ENCODE measurements around the gene CDKN2AIP. TPM values are rescaled to one million over a fixed set of nuclear protein-coding genes. Genes with fewer than 3 reads are reported as not detected.

CDKN2AIP gene
- total and polyA plus RNA-seq, 9 donors, result 11.1 to 23.2 (median 18.7) TPM

DNA sequence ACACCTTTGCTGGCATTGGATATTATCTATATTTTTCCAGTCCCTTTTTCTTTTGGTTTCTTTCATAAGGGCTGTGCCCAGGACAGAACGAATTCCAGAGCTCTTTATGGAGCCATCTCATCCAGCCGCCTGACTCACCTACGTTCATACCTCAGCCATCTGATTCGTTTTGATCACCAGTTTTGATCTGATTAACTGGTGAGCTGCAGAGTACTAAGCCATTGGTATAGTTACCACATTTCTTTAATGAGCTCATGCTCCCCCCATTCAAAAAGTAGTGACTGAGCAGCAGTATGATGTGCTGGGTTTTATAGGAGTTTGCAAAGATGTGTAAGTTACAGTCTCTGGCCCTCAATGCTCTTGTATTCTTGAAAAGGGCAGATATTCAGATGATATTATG, 43.0 kb upstream of the CDKN2AIP start:
- DNase-seq, result no peak
- no peaks in the 10 kb centered on the region for H3K9me3 ChIP-seq (replicated peaks; ENCODE audit: control insufficient read depth, low read depth, low read length)
- WGBS (ENCODE audit: insufficient coverage), result no CpG with 5 or more reads among the region's 4 CpGs

DNA sequence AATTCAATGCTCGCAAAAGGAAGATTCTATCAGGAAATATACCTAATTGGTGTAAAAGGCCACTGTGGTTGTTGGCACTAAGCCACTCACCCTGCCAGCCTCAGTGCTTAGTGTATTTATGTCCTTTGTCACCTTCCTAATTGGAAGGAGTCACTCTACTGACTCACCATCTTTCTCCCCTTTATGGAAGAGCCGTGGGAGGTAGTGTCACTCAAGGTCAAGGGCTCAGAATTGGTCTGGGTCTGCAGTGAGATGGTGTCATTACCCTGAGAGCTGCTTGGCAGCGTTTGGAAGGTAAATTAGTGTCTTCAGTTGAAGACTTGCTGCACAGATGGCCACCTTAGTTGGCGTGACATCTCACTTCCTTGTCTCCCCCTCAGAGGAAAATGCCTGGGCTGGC, 41.7 kb upstream of the CDKN2AIP start:
- no peaks in the 10 kb centered on the region for H3K36me3 ChIP-seq (ENCODE audit: control insufficient read depth, insufficient read depth, low read length)
- peaks cover 43% of the 10 kb centered on the region for H3K4me1 ChIP-seq (ENCODE audit: control insufficient read depth, insufficient read depth, low read length)
- DNase-seq, result no peak
- H3K9me3 ChIP-seq (replicated peaks; ENCODE audit: control insufficient read depth, low read depth, low read length), result no peaks in the 10 kb centered on the region
- WGBS (ENCODE audit: insufficient coverage), result 100% methylated on average over 1 of the region's 4 CpGs
- H3K27me3 ChIP-seq (ENCODE audit: control insufficient read depth, insufficient read depth, low read length), result no peaks in the 10 kb centered on the region
- H3K27ac ChIP-seq (ENCODE audit: low read length), result peak overlapping the region; percentile 42
- no peak overlapping the region for H3K4me3 ChIP-seq (ENCODE audit: low read length)

More for the DNA sequence above, 43.0 kb upstream of the CDKN2AIP start:
- Histone ChIP-seq H3K4me3 (ENCODE audit: low read length) (no peak overlapping the region), H3K4me1 (ENCODE audit: control insufficient read depth, insufficient read depth, low read length) (peaks cover 45% of the 10 kb centered on the region), H3K27me3 (ENCODE audit: control insufficient read depth, insufficient read depth, low read length) (no peaks in the 10 kb centered on the region), H3K27ac (ENCODE audit: low read length) (peak overlapping the region; percentile 7), H3K36me3 (ENCODE audit: control insufficient read depth, insufficient read depth, low read length) (no peaks in the 10 kb centered on the region)

- H3K4me1 ChIP-seq (ENCODE audit: control insufficient read depth, insufficient read depth, low read length), result peaks cover 39% of the 10 kb centered on the region
- H3K9me3 ChIP-seq (replicated peaks; ENCODE audit: control insufficient read depth, low read depth, low read length), result no peaks in the 10 kb centered on the region
- H3K27me3 ChIP-seq (ENCODE audit: control insufficient read depth, insufficient read depth, low read length), result no peaks in the 10 kb centered on the region
- DNase-seq, result no peak
- no peak overlapping the region for H3K4me3 ChIP-seq (ENCODE audit: low read length)
- peak overlapping the region; percentile 62 for H3K27ac ChIP-seq (ENCODE audit: low read length)
- 72% methylated on average over 7 of the region's 9 CpGs for WGBS (ENCODE audit: insufficient coverage)
- H3K36me3 ChIP-seq (ENCODE audit: control insufficient read depth, insufficient read depth, low read length), result no peaks in the 10 kb centered on the region
These were observed 41.0 kb upstream of the CDKN2AIP start for GRCh38 chr4:183403486-183403885.

DNA sequence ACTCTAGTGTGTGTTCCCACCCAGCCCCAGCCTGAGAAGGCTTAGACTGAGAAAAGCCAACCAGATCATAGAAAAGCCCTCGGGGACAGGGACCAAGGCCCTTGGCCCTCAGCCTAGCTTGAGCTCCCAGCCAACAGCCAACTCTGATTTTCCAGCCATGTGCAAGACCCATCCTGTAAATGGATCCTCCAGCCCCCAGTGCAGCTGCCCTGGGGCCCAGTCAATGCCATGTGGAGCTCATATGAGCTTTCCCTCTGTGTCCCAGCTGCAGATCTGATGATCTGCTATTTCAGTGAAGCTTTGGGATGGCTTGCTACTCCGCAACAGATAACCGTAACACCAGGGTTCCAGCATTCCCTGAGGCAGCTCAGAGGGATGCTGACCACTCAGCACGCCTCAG, 40.5 kb upstream of the CDKN2AIP start:
- DNase-seq, result peak; percentile 69
- WGBS (ENCODE audit: insufficient coverage), result 42% methylated on average over 4 of the region's 4 CpGs

GRCh38 chr4:183405303-183405702, 39.1 kb upstream of the CDKN2AIP start:
- no peak overlapping the region for H3K4me3 ChIP-seq (ENCODE audit: low read length)
- no peaks in the 10 kb centered on the region for H3K9me3 ChIP-seq (replicated peaks; ENCODE audit: control insufficient read depth, low read depth, low read length)
- H3K27me3 ChIP-seq (ENCODE audit: control insufficient read depth, insufficient read depth, low read length), result no peaks in the 10 kb centered on the region
- 82% methylated on average over 8 of the region's 11 CpGs for WGBS (ENCODE audit: insufficient coverage)
- DNase-seq, result no peak
- H3K27ac ChIP-seq (ENCODE audit: low read length), result no peak overlapping the region
- H3K36me3 ChIP-seq (ENCODE audit: control insufficient read depth, insufficient read depth, low read length), result no peaks in the 10 kb centered on the region
- peaks cover 55% of the 10 kb centered on the region for H3K4me1 ChIP-seq (ENCODE audit: control insufficient read depth, insufficient read depth, low read length)

More for the DNA sequence above, 40.5 kb upstream of the CDKN2AIP start:
- H3K27ac ChIP-seq (ENCODE audit: low read length), result peak overlapping the region; percentile 62
- H3K4me1 ChIP-seq (ENCODE audit: control insufficient read depth, insufficient read depth, low read length), result peaks cover 42% of the 10 kb centered on the region
- H3K27me3 ChIP-seq (ENCODE audit: control insufficient read depth, insufficient read depth, low read length), result no peaks in the 10 kb centered on the region
- no peaks in the 10 kb centered on the region for H3K36me3 ChIP-seq (ENCODE audit: control insufficient read depth, insufficient read depth, low read length)
- H3K4me3 ChIP-seq (ENCODE audit: low read length), result no peak overlapping the region
- H3K9me3 ChIP-seq (replicated peaks; ENCODE audit: control insufficient read depth, low read depth, low read length), result no peaks in the 10 kb centered on the region

DNA sequence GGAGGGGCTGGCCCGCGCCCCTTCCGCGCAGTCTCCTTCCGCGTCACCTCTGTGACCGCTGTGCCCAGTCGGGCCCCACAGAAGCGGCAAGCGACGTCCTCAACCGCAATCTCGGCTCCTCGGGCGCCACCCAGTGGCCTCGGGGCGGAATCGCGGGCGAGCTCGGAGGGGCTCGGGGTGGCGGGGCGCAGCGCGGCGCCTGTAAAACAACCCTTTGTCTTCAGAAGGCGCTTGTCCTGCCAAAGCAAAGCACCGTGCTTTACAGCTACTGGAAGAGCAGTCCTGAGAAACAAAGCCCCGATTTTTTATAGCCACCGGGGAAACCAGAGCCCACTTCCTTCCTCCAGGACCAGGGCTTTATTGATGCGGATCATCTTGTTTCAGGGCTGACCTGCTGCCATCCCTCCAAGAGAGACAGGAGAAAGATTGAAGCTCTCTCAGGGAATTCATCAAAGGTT, 37.3 kb upstream of the CDKN2AIP start:
- under 1% methylated on average over 32 of the region's 32 CpGs for WGBS (ENCODE audit: insufficient coverage)

DNA sequence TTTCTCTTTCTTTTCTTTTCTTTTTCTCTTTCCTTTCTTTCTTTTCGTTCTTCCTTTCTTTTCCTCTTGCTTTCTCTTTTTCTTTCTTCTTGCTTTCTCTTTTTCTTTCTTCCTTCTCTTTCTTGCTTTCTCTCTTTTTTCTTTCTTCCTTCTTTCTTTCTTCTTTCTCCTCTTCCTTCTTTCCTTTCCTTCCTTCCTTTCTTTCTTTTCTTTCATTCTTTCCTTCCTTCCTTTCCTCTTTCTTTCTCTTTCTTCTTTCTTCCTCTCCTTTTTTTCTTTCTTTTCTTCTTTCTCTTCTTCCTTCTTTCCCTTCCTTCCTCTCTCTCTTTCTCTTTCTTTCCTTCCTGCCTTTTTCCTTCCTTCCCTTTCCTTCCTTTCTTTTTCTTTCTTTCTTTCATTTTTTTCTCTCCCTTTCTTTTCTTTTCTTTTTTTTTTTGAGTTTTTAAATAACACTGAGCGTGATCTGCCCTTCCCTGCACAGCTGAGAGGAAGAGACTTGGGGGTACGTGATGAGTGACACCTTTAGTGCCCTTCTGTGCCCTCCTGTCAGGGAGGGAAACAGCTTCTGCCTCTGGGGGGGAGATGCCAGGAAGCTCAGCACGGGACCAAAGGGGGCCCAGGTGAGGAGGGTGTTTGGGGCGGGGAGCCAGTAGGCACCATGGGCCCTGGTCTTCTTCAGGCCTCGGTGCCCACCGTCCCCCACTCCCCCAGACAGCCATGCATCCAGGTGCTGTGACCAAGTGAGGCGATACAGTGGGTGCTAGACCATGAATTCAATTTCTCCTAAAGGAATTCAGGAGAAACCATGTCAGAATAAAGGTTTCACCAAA, 36.6 kb upstream of the CDKN2AIP start:
- Histone ChIP-seq H3K4me3 (ENCODE audit: low read length) (peak overlapping the region; percentile 41), H3K4me1 (ENCODE audit: control insufficient read depth, insufficient read depth, low read length) (peaks cover 47% of the 10 kb centered on the region), H3K9me3 (replicated peaks; ENCODE audit: control insufficient read depth, low read depth, low read length) (no peaks in the 10 kb centered on the region), H3K36me3 (ENCODE audit: control insufficient read depth, insufficient read depth, low read length) (no peaks in the 10 kb centered on the region), H3K27ac (ENCODE audit: low read length) (peak overlapping the region; percentile 68), H3K27me3 (ENCODE audit: control insufficient read depth, insufficient read depth, low read length) (peaks cover 2% of the 10 kb centered on the region)
- DNase-seq, result no peak
- 79% methylated on average over 5 of the region's 8 CpGs for WGBS (ENCODE audit: insufficient coverage)

More for the DNA sequence above, 37.3 kb upstream of the CDKN2AIP start:
- peaks cover 2% of the 10 kb centered on the region for H3K27me3 ChIP-seq (ENCODE audit: control insufficient read depth, insufficient read depth, low read length)
- H3K36me3 ChIP-seq (ENCODE audit: control insufficient read depth, insufficient read depth, low read length), result no peaks in the 10 kb centered on the region
- peak overlapping the region; percentile 41 for H3K4me3 ChIP-seq (ENCODE audit: low read length)
- peaks cover 54% of the 10 kb centered on the region for H3K4me1 ChIP-seq (ENCODE audit: control insufficient read depth, insufficient read depth, low read length)
- H3K9me3 ChIP-seq (replicated peaks; ENCODE audit: control insufficient read depth, low read depth, low read length), result no peaks in the 10 kb centered on the region
- peak overlapping the region; percentile 68 for H3K27ac ChIP-seq (ENCODE audit: low read length)
- DNase-seq, result peak; percentile 90

DNA sequence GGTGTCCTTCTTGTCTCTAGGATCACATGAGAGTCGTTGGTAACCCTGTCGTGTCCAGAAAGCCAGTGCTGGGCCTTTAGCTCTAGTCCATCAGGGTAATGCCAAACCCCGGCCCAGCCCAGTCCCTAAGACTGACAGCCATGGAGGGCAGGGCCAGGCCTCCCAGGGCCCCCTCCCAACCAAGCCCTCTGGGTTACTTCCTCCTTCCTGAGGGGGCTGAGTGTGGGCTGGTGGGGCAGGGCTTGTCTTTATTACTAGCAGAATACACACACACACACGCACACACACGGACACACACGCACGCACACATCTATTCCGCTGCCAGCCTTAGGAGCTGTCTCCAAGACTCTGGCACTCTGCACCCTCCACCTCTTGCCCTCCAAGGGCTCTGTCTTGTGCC, 35.6 kb upstream of the CDKN2AIP start:
- Histone ChIP-seq H3K36me3 (ENCODE audit: control insufficient read depth, insufficient read depth, low read length) (no peaks in the 10 kb centered on the region), H3K27me3 (ENCODE audit: control insufficient read depth, insufficient read depth, low read length) (peaks cover 2% of the 10 kb centered on the region), H3K9me3 (replicated peaks; ENCODE audit: control insufficient read depth, low read depth, low read length) (no peaks in the 10 kb centered on the region), H3K4me3 (ENCODE audit: low read length) (no peak overlapping the region), H3K27ac (ENCODE audit: low read length) (peak overlapping the region; percentile 88), H3K4me1 (ENCODE audit: control insufficient read depth, insufficient read depth, low read length) (peaks cover 43% of the 10 kb centered on the region)
- no peak for DNase-seq
- 67% methylated on average over 5 of the region's 8 CpGs for WGBS (ENCODE audit: insufficient coverage)

GRCh38 chr4:183409483-183409882, 35.0 kb upstream of the CDKN2AIP start:
- WGBS (ENCODE audit: insufficient coverage), result no CpG with 5 or more reads among the region's 4 CpGs
- peak overlapping the region; percentile 88 for H3K27ac ChIP-seq (ENCODE audit: low read length)

GRCh38 chr4:183409934-183410333, 34.5 kb upstream of the CDKN2AIP start:
- Histone ChIP-seq H3K27ac (ENCODE audit: low read length) (peak overlapping the region; percentile 88), H3K27me3 (ENCODE audit: control insufficient read depth, insufficient read depth, low read length) (peaks cover 2% of the 10 kb centered on the region), H3K36me3 (ENCODE audit: control insufficient read depth, insufficient read depth, low read length) (no peaks in the 10 kb centered on the region), H3K9me3 (replicated peaks; ENCODE audit: control insufficient read depth, low read depth, low read length) (no peaks in the 10 kb centered on the region), H3K4me3 (ENCODE audit: low read length) (no peak overlapping the region), H3K4me1 (ENCODE audit: control insufficient read depth, insufficient read depth, low read length) (peaks cover 32% of the 10 kb centered on the region)
- 71% methylated on average over 7 of the region's 9 CpGs for WGBS (ENCODE audit: insufficient coverage)
- peak; percentile 53 for DNase-seq

More at GRCh38 chr4:183409483-183409882, 35.0 kb upstream of the CDKN2AIP start:
- Histone ChIP-seq H3K27me3 (ENCODE audit: control insufficient read depth, insufficient read depth, low read length) (peaks cover 2% of the 10 kb centered on the region), H3K9me3 (replicated peaks; ENCODE audit: control insufficient read depth, low read depth, low read length) (no peaks in the 10 kb centered on the region), H3K36me3 (ENCODE audit: control insufficient read depth, insufficient read depth, low read length) (no peaks in the 10 kb centered on the region), H3K4me3 (ENCODE audit: low read length) (no peak overlapping the region), H3K4me1 (ENCODE audit: control insufficient read depth, insufficient read depth, low read length) (peaks cover 36% of the 10 kb centered on the region)
- DNase-seq, result no peak
